ENCODE data around the gene CACNG1.

CACNG1 gene

GRCh38 chr17:67052720-67053437 is 8.5 kb downstream of the CACNG1 start:
- FAIRE-seq: no peak

- no peak for FAIRE-seq
Measured at GRCh38 chr17:67053438-67054000, 9.2 kb downstream of the CACNG1 start.

- no peak for FAIRE-seq
Measured at GRCh38 chr17:67054011-67054591, 9.7 kb downstream of the CACNG1 start.

- FAIRE-seq: no peak
Measured at GRCh38 chr17:67054608-67055007, 10.3 kb downstream of the CACNG1 start.

- no peak for FAIRE-seq
Measured at GRCh38 chr17:67055041-67055443, 10.7 kb downstream of the CACNG1 start.

GRCh38 chr17:67055811-67056745 is 11.7 kb downstream of the CACNG1 start:
- no peak for FAIRE-seq

GRCh38 chr17:67056746-67057490 is 12.6 kb downstream of the CACNG1 start:
- no peak for FAIRE-seq

- no peak for FAIRE-seq
Measured at GRCh38 chr17:67058036-67058435, 13.7 kb downstream of the CACNG1 start.

- FAIRE-seq: no peak
Measured at GRCh38 chr17:67059372-67059771, 15.0 kb downstream of the CACNG1 start.

- no peak for FAIRE-seq
Measured at GRCh38 chr17:67063141-67063540, 18.8 kb downstream of the CACNG1 start.

GRCh38 chr17:67066717-67067116 is 22.4 kb downstream of the CACNG1 start:
- no peak for FAIRE-seq

GRCh38 chr17:67067571-67068482 is 23.5 kb downstream of the CACNG1 start:
- no peak for FAIRE-seq

GRCh38 chr17:67068999-67069398 is 24.6 kb downstream of the CACNG1 start:
- FAIRE-seq: no peak

GRCh38 chr17:67069603-67070136 is 25.3 kb downstream of the CACNG1 start:
- no peak for FAIRE-seq

- FAIRE-seq: no peak
Measured at GRCh38 chr17:67071595-67071994, 27.2 kb downstream of the CACNG1 start.

GRCh38 chr17:67072885-67073284 is 28.5 kb downstream of the CACNG1 start:
- no peak for FAIRE-seq

- FAIRE-seq: no peak
Measured at GRCh38 chr17:67074781-67075180, 30.4 kb downstream of the CACNG1 start.

- FAIRE-seq: no peak
Measured at GRCh38 chr17:67076290-67076689, 31.9 kb downstream of the CACNG1 start.

GRCh38 chr17:67078292-67078691 is 33.9 kb downstream of the CACNG1 start:
- FAIRE-seq: no peak

- no peak for FAIRE-seq
Measured at GRCh38 chr17:67079491-67079890, 35.1 kb downstream of the CACNG1 start.

- FAIRE-seq: no peak
Measured at GRCh38 chr17:67080804-67081203, 36.5 kb downstream of the CACNG1 start.

Data from TTC549 (cell line).